Gastroesophageal sphincter (tissue), 3 donors: ENCODE results near the gene LHFPL3.

Experiments used
- EP300 ChIP-seq: sonication (generic); formaldehyde crosslinking; IDR thresholded peaks from one replicate; pipeline ENCODE4 v1.6.1; 2017; ENCODE audit warnings: antibody characterized with exemption, mild to moderate bottlenecking
- POLR2A ChIP-seq, 2 donors: fragments of 450-650 bp; IDR thresholded peaks; one replicate each; pipeline ENCODE4 v1.6.1; 2017; ENCODE audit warnings: antibody characterized with exemption in 2 of 2, mild to moderate bottlenecking in 2 of 2, moderate library complexity in 1 of 2
- POLR2AphosphoS5 ChIP-seq: sonication (generic); formaldehyde crosslinking; IDR thresholded peaks from one replicate; pipeline ENCODE4 v1.6.1; 2017; ENCODE audit warnings: antibody characterized with exemption
- TF ChIP-seq, protein P1 (sequence below), 4 experiments: fragments of 200-600 bp in 2 of 4; fragments of 450-650 bp in 2 of 4; sonication (generic) in 1 of 4; IDR thresholded peaks; one replicate each; pipeline ENCODE4 v1.5.1; 2017 to 2019; ENCODE audit warnings: antibody characterized with exemption in 4 of 4, mild to moderate bottlenecking in 2 of 4, moderate library complexity in 2 of 4

DNA sequence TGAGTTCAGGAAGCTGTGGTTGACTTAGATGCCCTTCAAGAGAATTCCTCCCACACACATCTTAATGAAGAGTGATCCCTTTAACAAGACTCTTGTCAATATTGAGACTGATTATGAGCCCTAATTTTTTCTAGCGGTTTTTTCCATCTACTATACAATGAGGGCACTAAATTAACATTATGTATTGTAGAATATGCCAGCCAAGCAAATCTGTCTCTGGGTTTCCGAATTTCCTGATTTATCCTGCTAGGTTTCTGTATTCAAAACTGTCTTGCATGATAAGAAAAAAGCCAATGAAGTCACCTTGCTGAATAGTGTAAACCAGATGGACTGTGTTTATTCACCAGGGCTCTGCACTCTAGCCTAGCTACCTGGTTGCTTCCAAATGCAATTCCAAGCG is 461.4 kb downstream of the LHFPL3 start:
- TF ChIP-seq, protein P1, sequence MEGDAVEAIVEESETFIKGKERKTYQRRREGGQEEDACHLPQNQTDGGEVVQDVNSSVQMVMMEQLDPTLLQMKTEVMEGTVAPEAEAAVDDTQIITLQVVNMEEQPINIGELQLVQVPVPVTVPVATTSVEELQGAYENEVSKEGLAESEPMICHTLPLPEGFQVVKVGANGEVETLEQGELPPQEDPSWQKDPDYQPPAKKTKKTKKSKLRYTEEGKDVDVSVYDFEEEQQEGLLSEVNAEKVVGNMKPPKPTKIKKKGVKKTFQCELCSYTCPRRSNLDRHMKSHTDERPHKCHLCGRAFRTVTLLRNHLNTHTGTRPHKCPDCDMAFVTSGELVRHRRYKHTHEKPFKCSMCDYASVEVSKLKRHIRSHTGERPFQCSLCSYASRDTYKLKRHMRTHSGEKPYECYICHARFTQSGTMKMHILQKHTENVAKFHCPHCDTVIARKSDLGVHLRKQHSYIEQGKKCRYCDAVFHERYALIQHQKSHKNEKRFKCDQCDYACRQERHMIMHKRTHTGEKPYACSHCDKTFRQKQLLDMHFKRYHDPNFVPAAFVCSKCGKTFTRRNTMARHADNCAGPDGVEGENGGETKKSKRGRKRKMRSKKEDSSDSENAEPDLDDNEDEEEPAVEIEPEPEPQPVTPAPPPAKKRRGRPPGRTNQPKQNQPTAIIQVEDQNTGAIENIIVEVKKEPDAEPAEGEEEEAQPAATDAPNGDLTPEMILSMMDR (IDR thresholded peaks at IDR 0.05) = no peak
- TF ChIP-seq POLR2A (IDR thresholded peaks at IDR 0.05) (no peak), EP300 (no peak), POLR2AphosphoS5 (no peak)
